Natural killer cell treated with Interleukin-12 subunit alpha and Interleukin-12 subunit beta and Interleukin-15 and Interleukin-18, amount 100 ng/mL, for 72 hours (primary cell): Measurements from ENCODE around the gene RNF167. TPM values are rescaled to one million over a fixed set of nuclear protein-coding genes. Genes with fewer than 3 reads are reported as not detected.

ENCODE experiments used
- ATAC-seq, 2 donors: fragments of 150-1000 bp; cut with Tn5 transposase in 1 of 2; sonication (Bioruptor Pico), chemical (Tn5 transposase) in 1 of 2; 2 replicates each; pipeline ENCODE4 v1.10.0; 2021
- DNase-seq: peaks from one replicate; pipeline ENCODE4 v3.0.0; 2022; ENCODE audit warnings: low spot score
- H3K27ac Mint-ChIP-seq, 2 donors: 1 replicate in 1 of 2; 2 replicates in 1 of 2; pipeline ENCODE4 v1.8.0; 2022; ENCODE audit warnings: mixed read lengths in 2 of 2, mild to moderate bottlenecking in 1 of 2, moderate library complexity in 1 of 2
- H3K27me3 Mint-ChIP-seq, 2 donors: 1 replicate in 1 of 2; 2 replicates in 1 of 2; pipeline ENCODE4 v1.8.0; 2022; ENCODE audit warnings: mixed read lengths in 2 of 2
- H3K36me3 Mint-ChIP-seq: one replicate; pipeline ENCODE4 v1.8.0; 2022; ENCODE audit warnings: mixed read lengths
- H3K4me1 Mint-ChIP-seq, 2 donors: 1 replicate in 1 of 2; 2 replicates in 1 of 2; pipeline ENCODE4 v1.8.0; 2022; ENCODE audit warnings: low read depth in 2 of 2, mixed read lengths in 2 of 2, mild to moderate bottlenecking in 1 of 2
- H3K4me3 Mint-ChIP-seq: one replicate; pipeline ENCODE4 v1.8.0; 2022; ENCODE audit warnings: mixed read lengths
- H3K9me3 Mint-ChIP-seq: 2 replicates; pipeline ENCODE4 v1.8.0; 2022; ENCODE audit warnings: mixed read lengths
- total RNA-seq, 2 donors: library from RNA; stranded (reverse); gene quantifications; one replicate each; pipeline ENCODE4 v1.2.3, GENCODE V29; 2022

The RNF167 gene
- total RNA-seq, 2 donors from 2014 or later, result 144 to 150 TPM

DNA sequence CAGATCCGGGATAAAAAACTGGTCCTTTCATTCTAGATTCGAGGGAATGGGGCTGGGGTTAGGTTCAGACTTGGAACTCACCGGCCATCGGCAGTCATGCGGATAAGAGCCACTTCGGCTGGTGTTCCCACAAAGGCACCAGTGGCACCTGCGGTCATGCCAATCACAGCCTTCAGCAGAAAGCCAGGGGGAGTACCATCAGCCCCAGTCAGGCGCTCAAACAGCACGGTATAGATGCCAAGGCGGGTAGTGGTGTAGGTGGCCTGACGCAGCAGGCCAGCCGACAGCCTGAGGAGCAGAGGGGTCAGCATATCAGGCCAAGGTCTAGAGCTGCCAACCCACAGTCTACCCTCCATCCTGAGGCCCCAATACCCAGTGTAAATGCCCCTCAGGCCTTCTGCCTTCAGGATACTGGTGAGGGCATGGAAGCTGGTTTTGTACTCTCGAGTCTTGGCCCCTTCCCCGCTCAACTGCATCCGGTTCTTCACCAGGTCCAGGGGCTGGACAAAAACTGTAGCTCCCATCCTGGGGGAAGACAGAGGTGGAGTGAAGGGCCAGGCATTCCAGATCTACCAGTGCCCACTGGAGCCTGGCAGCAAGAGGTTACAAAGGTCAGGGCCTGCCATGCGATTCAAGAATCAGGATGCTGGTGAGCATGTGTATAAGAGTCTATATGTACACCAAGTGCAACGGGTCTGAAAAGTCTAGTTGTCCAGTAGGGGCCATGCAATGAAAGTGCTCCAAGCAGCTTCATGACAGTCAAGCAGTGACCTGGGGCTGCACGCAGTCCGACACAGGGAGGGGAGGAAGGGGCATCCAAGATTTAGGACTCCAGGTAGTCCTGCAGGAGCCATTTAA, 1.2 kb upstream of the RNF167 start:
- DNase-seq, result no peak
- Mint-ChIP-seq H3K27ac (peak overlapping the region; percentile 76 to 96), H3K4me1 (peaks cover 60 to 68% of the 10 kb centered on the region in 2 donors), H3K27me3 (peaks cover 0 to 1% of the 10 kb centered on the region in 2 donors), H3K4me3 (peak overlapping the region; percentile 100), H3K36me3 (peaks cover 22% of the 10 kb centered on the region), H3K9me3 (no peaks in the 10 kb centered on the region)
- no peak for ATAC-seq

DNA sequence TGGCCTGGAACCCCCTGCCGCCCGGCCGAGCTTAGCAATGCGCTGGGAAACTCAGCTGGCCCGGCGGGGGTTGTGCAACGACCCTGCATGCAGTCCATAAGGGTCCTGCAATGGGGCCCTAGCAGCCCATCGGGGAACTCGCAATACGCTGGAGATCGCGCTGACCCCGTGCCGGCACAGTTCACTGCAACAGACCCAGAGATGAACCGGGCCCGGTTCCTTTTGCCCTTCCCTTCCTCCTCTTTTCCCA, 597 bp upstream of the RNF167 start:
- peaks cover 28% of the 10 kb centered on the region for H3K36me3 Mint-ChIP-seq
- ATAC-seq (peak in 1 of 2 donors; percentile 4), DNase-seq (no peak)
- H3K27me3 Mint-ChIP-seq, result no peaks in the 10 kb centered on the region
- H3K4me1 Mint-ChIP-seq, result peaks cover 60 to 68% of the 10 kb centered on the region in 2 donors
- H3K9me3 Mint-ChIP-seq, result no peaks in the 10 kb centered on the region
- peak overlapping the region; percentile 100 for H3K4me3 Mint-ChIP-seq
- H3K27ac Mint-ChIP-seq, result peak overlapping the region; percentile 76 to 96

DNA sequence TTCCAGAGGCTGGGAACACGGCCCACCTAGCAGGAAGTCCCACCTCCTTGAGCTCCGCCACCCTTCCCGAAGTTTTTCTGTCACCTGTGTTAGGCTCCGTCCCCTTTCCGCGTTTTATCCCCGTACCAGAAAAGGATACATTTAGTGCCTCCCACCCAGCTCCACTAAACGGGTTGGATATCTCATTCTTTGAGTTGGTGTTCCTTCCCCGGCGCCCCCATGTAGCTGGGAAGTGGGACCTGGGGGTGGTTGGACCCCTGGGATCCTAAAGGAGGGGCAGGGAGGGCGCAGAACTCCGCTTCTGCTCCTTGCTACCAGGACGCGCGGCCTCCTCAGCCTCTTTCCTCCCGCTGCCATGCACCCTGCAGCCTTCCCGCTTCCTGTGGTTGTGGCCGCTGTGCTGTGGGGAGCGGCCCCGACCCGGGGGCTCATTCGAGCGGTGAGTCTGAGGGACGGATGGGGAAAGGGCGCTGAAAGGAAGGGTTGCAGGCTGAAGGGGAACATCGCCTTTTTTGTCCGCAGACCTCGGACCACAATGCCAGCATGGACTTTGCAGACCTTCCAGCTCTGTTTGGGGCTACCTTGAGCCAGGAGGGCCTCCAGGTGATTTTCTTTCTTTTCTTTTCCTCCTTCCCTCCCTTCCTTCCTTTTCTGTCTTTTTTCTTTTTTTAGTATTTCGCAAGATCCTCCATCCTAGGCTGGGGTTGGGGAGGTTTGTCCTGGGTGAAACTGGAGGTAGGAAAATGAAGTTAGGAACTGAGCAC, 669 bp downstream of the RNF167 start:
- Mint-ChIP-seq H3K4me3 (peak overlapping the region; percentile 100), H3K4me1 (peaks cover 68 to 76% of the 10 kb centered on the region in 2 donors), H3K9me3 (no peaks in the 10 kb centered on the region), H3K27ac (peak overlapping the region; percentile 95 to 96), H3K36me3 (peaks cover 39% of the 10 kb centered on the region), H3K27me3 (no peaks in the 10 kb centered on the region)
- DNase-seq (peak; percentile 74), ATAC-seq (peak in 1 of 2 donors; percentile 17)

DNA sequence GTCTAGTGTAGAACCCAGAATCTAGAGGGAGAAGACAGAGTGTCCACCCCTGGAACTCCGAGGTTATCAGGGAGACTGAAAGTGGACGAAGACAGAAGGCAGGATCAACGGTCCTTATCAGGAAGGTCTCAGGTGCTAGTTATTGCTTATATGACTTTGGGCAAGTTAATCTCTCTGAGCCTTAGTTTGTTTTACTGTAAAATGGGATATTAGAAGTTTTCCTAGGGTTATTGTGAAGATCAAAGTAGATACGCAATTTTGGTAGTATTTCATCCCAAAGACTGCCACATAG, 1.2 kb downstream of the RNF167 start:
- DNase-seq, result no peak
- Mint-ChIP-seq H3K4me3 (peak overlapping the region; percentile 100), H3K9me3 (no peaks in the 10 kb centered on the region), H3K27ac (peak overlapping the region; percentile 95 to 96), H3K27me3 (no peaks in the 10 kb centered on the region), H3K36me3 (peaks cover 44% of the 10 kb centered on the region), H3K4me1 (peaks cover 67 to 74% of the 10 kb centered on the region in 2 donors)
- no peak for ATAC-seq

DNA sequence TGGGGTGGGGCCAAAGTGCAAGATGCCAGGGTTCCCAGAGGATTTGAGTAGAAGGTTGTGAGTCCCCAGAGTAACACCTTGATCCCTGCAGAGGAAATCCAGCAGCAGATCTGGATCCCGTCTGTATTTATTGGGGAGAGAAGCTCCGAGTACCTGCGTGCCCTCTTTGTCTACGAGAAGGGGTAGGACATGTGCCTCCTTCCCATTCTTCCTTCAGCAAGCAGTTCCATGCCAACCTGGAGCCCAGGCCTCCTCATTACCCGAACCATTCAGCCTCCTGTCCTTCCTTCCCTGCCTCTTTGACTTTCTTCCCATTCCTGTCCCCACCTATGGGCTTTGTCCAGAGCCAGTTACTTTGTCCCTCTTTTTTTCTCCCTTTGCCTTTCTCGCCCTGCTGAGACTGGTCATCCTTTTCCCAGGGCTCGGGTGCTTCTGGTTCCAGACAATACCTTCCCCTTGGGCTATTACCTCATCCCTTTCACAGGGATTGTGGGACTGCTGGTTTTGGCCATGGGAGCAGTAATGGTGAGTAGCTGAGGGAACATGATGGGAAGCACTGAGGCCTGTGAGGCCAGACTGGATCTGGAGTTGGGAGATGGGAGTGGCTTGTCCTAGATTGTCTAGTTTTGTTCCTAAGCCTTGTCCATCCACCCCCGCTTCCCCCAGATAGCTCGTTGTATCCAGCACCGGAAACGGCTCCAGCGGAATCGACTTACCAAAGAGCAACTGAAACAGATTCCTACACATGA, 2.9 kb downstream of the RNF167 start:
- H3K4me1 Mint-ChIP-seq, result peaks cover 68 to 81% of the 10 kb centered on the region in 2 donors
- peaks cover 53% of the 10 kb centered on the region for H3K36me3 Mint-ChIP-seq
- ATAC-seq (no peak), DNase-seq (no peak)
- no peaks in the 10 kb centered on the region for H3K27me3 Mint-ChIP-seq
- peak overlapping the region; percentile 100 for H3K4me3 Mint-ChIP-seq
- H3K9me3 Mint-ChIP-seq, result no peaks in the 10 kb centered on the region
- peak overlapping the region; percentile 95 to 96 for H3K27ac Mint-ChIP-seq

DNA sequence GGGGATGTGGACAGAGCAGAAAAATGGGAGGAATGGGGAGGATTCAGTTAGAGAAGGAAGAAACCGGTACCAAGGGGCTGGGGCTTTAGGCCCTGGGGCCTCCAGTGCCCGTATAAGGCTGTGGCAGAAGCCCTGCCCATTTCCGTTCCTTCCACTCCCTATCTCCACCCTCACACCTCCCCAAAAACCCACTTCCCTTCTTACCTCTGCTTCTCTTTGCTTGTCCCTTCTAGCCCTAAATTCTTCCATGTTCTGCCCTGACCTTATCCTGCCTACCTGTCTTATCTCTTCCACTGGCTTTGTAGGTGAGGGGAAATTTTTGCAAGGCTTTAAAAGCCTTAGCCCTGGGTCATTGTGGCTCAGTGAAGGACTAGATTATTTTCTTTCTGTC, 4.1 kb downstream of the RNF167 start:
- H3K4me1 Mint-ChIP-seq, result peaks cover 63 to 76% of the 10 kb centered on the region in 2 donors
- H3K27ac Mint-ChIP-seq, result peak overlapping the region; percentile 95 to 96
- H3K27me3 Mint-ChIP-seq, result no peaks in the 10 kb centered on the region
- H3K4me3 Mint-ChIP-seq, result peak overlapping the region; percentile 100
- H3K36me3 Mint-ChIP-seq, result peaks cover 53% of the 10 kb centered on the region
- ATAC-seq (no peak), DNase-seq (no peak)
- no peaks in the 10 kb centered on the region for H3K9me3 Mint-ChIP-seq

DNA sequence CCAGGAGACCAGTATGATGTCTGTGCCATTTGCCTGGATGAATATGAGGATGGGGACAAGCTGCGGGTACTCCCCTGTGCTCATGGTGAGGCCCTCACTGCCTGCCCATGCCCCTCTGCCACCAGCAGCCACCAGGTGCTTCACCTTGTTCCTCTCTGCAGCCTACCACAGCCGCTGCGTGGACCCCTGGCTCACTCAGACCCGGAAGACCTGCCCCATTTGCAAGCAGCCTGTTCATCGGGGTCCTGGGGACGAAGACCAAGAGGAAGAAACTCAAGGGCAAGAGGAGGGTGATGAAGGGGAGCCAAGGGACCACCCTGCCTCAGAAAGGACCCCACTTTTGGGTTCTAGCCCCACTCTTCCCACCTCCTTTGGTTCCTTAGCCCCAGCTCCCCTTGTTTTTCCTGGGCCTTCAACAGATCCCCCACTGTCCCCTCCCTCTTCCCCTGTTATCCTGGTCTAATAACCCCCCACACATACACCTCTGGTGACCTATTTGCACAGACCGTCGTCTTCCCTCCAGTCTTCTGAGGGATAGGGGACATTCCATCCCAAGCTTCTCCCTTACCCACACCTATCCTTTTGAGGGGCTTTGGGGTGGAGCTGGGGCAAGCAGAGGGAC, 4.6 kb downstream of the RNF167 start:
- H3K27me3 Mint-ChIP-seq, result no peaks in the 10 kb centered on the region
- no peaks in the 10 kb centered on the region for H3K9me3 Mint-ChIP-seq
- DNase-seq, result no peak
- H3K4me1 Mint-ChIP-seq, result peaks cover 63 to 75% of the 10 kb centered on the region in 2 donors
- peak overlapping the region; percentile 100 for H3K4me3 Mint-ChIP-seq
- peaks cover 53% of the 10 kb centered on the region for H3K36me3 Mint-ChIP-seq
- H3K27ac Mint-ChIP-seq, result peak overlapping the region; percentile 95 to 96
- ATAC-seq, result no peak

DNA sequence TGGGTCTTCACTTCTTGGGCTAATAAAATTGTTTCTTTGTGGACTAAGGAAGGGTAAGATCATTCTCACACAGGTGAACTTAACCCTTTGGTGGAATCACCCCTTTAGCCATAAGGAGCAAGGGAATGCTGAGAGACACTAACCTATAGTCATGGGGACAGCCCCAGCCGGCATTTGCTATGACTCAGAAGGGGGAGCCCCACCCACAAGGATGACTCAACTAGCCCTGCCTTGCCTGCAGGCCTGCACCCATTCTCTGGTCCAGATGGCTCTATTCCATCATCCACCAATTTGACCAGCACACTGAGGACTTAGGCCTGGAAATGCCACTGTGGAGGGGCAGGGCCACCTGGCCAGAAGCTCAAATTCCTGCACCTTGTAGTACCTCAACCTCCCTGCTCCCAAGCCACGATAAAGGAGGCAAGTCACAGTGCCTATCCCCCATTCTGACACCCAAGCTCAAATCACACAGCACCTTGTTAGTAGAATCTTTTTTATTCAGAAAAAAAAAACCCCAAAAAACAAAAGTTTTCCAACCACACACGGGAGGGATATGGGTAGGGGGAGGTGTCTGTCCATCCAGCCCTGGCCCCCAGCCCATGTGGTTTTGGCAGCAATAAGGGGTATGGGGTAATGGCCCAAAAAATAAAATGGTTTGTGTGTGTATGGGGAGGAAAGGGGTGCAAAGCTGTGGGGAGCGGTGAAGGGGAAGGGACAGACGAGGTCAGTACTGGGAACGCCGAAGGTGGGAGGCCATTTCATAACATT, 5.3 kb downstream of the RNF167 start:
- H3K4me1 Mint-ChIP-seq, result peaks cover 65 to 73% of the 10 kb centered on the region in 2 donors
- no peaks in the 10 kb centered on the region for H3K9me3 Mint-ChIP-seq
- H3K27ac Mint-ChIP-seq, result peak overlapping the region; percentile 95 to 96
- no peaks in the 10 kb centered on the region for H3K27me3 Mint-ChIP-seq
- DNase-seq (peak; percentile 94), ATAC-seq (peak; percentile 48 to 66)
- peaks cover 53% of the 10 kb centered on the region for H3K36me3 Mint-ChIP-seq
- peak overlapping the region; percentile 100 for H3K4me3 Mint-ChIP-seq

DNA sequence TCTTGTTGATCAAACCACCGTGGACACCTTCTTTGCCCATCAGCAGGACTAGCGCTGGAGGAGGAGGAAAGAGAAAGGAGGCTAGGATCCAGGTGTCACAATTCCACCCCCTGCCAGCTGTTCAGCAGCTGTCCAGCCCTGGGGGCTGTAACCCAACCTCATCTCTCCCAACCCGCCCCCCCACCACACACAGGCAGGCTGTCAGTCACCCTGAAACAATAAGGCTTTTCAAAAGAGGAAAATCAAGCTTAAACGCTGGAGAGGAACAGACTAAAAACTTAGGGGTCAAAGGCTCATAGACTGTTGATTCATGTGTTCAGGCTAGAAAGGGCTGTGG, 5.8 kb downstream of the RNF167 start:
- Mint-ChIP-seq H3K27ac (peak overlapping the region; percentile 95 to 96), H3K4me3 (peak overlapping the region; percentile 100), H3K4me1 (peaks cover 66 to 74% of the 10 kb centered on the region in 2 donors), H3K36me3 (peaks cover 49% of the 10 kb centered on the region), H3K9me3 (no peaks in the 10 kb centered on the region), H3K27me3 (no peaks in the 10 kb centered on the region)
- ATAC-seq (no peak), DNase-seq (no peak)

DNA sequence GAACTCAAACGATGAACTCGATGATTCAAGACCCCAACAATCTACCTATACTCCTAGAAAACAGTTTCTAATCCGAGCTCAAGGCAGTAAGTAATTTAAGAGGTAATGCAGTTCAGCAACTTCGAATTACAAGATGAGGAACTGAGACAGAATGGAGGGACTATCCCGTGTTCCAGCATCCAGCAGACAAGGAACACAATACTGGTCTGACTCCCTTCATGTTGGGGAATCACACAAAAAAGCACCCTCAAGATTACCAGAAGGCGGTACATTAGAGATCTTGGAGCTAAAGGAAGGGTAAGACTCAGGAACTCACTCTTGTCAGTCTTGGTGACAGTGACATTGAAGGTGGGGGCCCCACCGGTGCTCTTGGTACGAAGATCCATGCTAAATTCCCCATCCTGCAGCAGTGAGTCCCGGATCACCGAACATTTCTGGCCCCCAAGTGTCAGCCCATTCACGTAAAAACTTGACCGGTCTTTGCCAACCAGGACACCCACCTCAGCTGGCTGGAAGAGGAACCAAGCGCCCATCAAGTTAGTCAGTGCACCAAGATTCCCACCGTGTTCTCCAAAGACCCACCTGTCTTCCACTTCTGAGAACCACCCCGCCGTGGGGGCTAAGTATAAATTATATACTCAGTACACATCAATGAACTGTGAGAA, 6.4 kb downstream of the RNF167 start:
- peaks cover 43% of the 10 kb centered on the region for H3K36me3 Mint-ChIP-seq
- ATAC-seq (no peak), DNase-seq (no peak)
- peaks cover 65 to 74% of the 10 kb centered on the region in 2 donors for H3K4me1 Mint-ChIP-seq
- peak overlapping the region; percentile 100 for H3K4me3 Mint-ChIP-seq
- H3K27ac Mint-ChIP-seq, result peak overlapping the region; percentile 95 to 96
- H3K27me3 Mint-ChIP-seq, result no peaks in the 10 kb centered on the region
- H3K9me3 Mint-ChIP-seq, result no peaks in the 10 kb centered on the region

DNA sequence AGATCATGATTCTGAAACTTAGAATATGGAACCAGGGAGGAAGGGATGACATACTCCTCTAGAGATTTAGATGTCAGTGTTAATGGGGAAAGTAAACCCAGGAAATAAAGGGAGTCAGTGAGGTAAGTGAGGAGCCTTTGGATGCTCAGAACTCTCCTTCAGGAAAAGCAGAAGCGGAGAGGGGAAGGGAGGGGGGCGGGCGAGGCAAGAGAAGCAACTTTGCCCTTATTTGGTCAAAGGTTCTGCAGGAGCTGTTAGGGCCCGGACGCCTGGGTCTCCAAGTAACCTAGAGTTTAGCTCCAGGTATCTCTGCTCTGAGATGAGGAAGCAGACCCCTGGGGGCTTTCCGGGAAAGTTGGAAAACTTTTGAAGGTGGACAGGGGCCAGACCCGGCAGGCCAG, 6.9 kb downstream of the RNF167 start:
- Mint-ChIP-seq H3K9me3 (no peaks in the 10 kb centered on the region), H3K36me3 (peaks cover 38% of the 10 kb centered on the region)

DNA sequence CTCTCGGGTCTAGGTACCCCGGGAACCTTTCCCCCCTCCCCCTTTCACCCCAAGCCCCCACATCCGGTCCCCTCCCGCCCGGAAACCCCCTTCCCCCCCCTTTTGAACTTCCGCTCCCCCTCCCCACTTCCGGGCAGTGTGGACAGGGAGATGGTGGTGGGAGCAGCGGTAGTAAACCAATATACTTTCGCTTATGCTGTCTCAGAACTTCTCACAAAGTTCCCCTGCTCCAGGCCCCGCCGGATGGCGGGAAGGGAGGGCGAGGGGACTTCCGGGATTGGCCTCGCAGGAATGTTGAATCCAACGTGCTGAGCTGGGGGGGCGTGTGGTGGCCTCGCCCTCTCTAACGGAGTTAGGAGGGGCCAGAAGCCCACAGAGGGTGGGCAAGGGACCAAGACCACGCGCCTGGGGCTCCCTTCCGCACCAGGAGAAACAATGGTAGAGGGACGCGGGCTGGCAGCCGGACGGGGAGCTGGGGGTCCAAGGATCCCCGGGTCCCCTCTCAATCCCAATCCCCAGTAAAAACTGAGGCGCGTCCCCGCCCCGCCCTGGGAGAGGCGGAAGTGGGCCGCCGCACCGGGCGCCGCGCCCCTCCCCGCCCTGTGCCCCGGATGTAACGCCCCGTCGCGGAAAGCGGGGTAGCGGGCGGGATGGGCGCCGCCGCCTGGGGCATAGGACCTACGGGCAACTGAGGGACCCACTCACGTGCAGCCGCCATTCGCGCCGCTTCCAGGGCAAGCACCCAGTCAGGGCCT, 7.5 kb downstream of the RNF167 start:
- Mint-ChIP-seq H3K4me3 (peak overlapping the region; percentile 100), H3K27ac (peak overlapping the region; percentile 95 to 96), H3K36me3 (peaks cover 36% of the 10 kb centered on the region), H3K9me3 (no peaks in the 10 kb centered on the region), H3K4me1 (peaks cover 55 to 63% of the 10 kb centered on the region in 2 donors), H3K27me3 (no peaks in the 10 kb centered on the region)
- ATAC-seq, result peak; percentile 50 to 62
- DNase-seq, result peak; percentile 86

More for the DNA sequence above, 6.9 kb downstream of the RNF167 start:
- no peak for DNase-seq
- no peak for ATAC-seq
- Mint-ChIP-seq H3K4me3 (peak overlapping the region; percentile 100), H3K27me3 (no peaks in the 10 kb centered on the region), H3K27ac (peak overlapping the region; percentile 95 to 96), H3K4me1 (peaks cover 59 to 68% of the 10 kb centered on the region in 2 donors)
